ENCODE results near the gene ZBTB20.

GRCh38 chr3:114350690-114351089, 796.4 kb downstream of the ZBTB20 start:
- TF ChIP-seq, protein P1, sequence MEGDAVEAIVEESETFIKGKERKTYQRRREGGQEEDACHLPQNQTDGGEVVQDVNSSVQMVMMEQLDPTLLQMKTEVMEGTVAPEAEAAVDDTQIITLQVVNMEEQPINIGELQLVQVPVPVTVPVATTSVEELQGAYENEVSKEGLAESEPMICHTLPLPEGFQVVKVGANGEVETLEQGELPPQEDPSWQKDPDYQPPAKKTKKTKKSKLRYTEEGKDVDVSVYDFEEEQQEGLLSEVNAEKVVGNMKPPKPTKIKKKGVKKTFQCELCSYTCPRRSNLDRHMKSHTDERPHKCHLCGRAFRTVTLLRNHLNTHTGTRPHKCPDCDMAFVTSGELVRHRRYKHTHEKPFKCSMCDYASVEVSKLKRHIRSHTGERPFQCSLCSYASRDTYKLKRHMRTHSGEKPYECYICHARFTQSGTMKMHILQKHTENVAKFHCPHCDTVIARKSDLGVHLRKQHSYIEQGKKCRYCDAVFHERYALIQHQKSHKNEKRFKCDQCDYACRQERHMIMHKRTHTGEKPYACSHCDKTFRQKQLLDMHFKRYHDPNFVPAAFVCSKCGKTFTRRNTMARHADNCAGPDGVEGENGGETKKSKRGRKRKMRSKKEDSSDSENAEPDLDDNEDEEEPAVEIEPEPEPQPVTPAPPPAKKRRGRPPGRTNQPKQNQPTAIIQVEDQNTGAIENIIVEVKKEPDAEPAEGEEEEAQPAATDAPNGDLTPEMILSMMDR (IDR thresholded peaks at IDR 0.05), result no peak
- TF ChIP-seq POLR2AphosphoS5 (IDR thresholded peaks at IDR 0.05) (no peak), EP300 (IDR thresholded peaks at IDR 0.05) (no peak), POLR2A (IDR thresholded peaks at IDR 0.05) (no peak)

Data from stomach (tissue), 4 donors.